Activated CD4-positive, alpha-beta T cell treated with anti-CD3 and anti-CD28 coated beads, Interleukin-2, amount 10 ng/mL, durations not matched to agents 7 days and 5 days (primary cell): ENCODE data around the gene CCS. TPM values are rescaled to one million over a fixed set of nuclear protein-coding genes. Genes with fewer than 3 reads are reported as not detected.
A peak's percentile ranks its signal among the peaks of the same experiment; 100 is the strongest.
"Not testable (repeated sequence)": the region's sequence is repeated elsewhere in the genome, so short reads cannot be mapped to it uniquely, and the experiment has no call there.

Experiments used
- CTCF ChIA-PET: fragments of 350-600 bp; sonication (Branson Sonifier 250); formaldehyde crosslinking; loops from one replicate; lab custom pipeline; 2021; ENCODE audit warnings: antibody characterized with exemption; lab: Charles Lee
- POLR2A ChIA-PET: fragments of 350-600 bp; sonication (Branson Sonifier 250); formaldehyde crosslinking; loops from one replicate; lab custom pipeline; 2021; ENCODE audit warnings: antibody characterized with exemption; lab: Charles Lee
- DNase-seq: peaks from one replicate; pipeline ENCODE4 v3.0.0-alpha.2; 2020
- H3K27ac Mint-ChIP-seq: one replicate; pipeline ENCODE4 v1.8.0; 2021; ENCODE audit warnings: mild to moderate bottlenecking, moderate library complexity, mixed read lengths
- H3K27me3 Mint-ChIP-seq: one replicate; pipeline ENCODE4 v1.8.0; 2021; ENCODE audit warnings: mixed read lengths
- H3K36me3 Mint-ChIP-seq: one replicate; pipeline ENCODE4 v1.8.0; 2021; ENCODE audit warnings: low read depth, mixed read lengths
- H3K4me1 Mint-ChIP-seq: one replicate; pipeline ENCODE4 v1.8.0; 2021; ENCODE audit warnings: mixed read lengths
- H3K4me3 Mint-ChIP-seq: one replicate; pipeline ENCODE4 v1.8.0; 2021; ENCODE audit warnings: mild to moderate bottlenecking, moderate library complexity, mixed read lengths
- H3K9me3 Mint-ChIP-seq: one replicate; pipeline ENCODE4 v1.8.0; 2021; ENCODE audit warnings: mixed read lengths
- total RNA-seq, 2 experiments: library from RNA; stranded (reverse); gene quantifications; one replicate each; pipeline ENCODE4 v1.2.3, GENCODE V29; 2021

Gene CCS, protein sequence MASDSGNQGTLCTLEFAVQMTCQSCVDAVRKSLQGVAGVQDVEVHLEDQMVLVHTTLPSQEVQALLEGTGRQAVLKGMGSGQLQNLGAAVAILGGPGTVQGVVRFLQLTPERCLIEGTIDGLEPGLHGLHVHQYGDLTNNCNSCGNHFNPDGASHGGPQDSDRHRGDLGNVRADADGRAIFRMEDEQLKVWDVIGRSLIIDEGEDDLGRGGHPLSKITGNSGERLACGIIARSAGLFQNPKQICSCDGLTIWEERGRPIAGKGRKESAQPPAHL
- 10 to 100 TPM; 28.8 to 32.6 TPM for total RNA-seq

DNA sequence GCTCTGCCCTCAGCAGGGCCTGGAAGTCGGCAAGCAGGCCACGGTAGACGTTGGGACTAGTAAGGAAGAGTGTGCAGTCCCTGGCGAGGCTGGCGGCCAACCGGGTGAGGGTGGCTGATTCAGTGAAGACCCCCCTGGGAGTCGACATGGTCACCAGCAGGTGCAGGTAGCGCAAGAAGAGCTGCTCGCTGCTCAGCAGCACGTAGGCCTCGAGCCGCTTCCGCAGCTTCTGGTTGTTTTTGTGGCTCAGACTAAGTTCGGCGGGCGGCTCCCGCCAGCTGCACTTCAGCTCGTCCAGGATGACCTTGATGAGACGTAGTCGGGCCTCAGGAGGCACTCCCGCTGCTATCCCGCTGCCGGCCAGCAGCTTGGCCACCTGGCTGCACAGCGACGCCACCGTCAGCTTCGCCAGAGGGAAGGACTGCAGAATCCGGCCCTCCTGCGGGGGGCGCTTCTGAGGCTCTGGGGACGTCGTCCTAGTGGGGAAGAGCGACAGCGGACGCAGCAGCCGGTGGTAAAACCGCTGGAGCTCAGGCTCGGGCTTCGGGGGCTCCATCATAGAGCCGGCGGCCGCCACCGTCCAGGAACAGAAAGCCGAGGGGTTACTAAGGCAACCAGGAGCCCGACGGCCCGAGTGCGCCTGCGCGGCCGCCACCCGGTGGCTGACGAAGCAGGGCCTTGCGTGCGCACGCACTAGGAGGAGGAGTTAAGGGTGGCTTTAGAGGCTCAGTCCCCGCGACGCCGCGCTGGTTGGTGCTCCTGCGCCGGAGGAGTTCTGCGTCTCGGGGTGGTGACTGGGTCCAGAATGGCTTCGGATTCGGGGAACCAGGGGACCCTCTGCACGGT is at the start of gene CCS, which contains the start of gene CCDC87:
CCS (plus strand) TSS at position 729 of the 846 bp plus-strand sequence; CDS start at position 806, 77 bp downstream.
CCDC87 (minus strand) TSS at position 607 of the 846 bp plus-strand sequence; CDS start at position 559, 48 bp downstream.
- ChIA-PET POLR2A (no interaction called here), CTCF (interaction anchor here (0.6 to 2.3 kb wide), 11 partner anchors 12 to 827 kb away, joined by 3 to 12 read pairs (median 5); no protein-coding TSS in a partner anchor)
- Mint-ChIP-seq H3K4me3 (peak within 1 kb of the TSS; percentile 98), H3K27me3 (no peaks in the 10 kb centered on the region), H3K27ac (peak within 1 kb of the TSS; percentile 95), H3K4me1 (peaks cover 34% of the 10 kb centered on the region), H3K36me3 (peaks cover 2% of the 10 kb centered on the region), H3K9me3 (no peaks in the 10 kb centered on the region)
- peak; percentile 99 for DNase-seq

DNA sequence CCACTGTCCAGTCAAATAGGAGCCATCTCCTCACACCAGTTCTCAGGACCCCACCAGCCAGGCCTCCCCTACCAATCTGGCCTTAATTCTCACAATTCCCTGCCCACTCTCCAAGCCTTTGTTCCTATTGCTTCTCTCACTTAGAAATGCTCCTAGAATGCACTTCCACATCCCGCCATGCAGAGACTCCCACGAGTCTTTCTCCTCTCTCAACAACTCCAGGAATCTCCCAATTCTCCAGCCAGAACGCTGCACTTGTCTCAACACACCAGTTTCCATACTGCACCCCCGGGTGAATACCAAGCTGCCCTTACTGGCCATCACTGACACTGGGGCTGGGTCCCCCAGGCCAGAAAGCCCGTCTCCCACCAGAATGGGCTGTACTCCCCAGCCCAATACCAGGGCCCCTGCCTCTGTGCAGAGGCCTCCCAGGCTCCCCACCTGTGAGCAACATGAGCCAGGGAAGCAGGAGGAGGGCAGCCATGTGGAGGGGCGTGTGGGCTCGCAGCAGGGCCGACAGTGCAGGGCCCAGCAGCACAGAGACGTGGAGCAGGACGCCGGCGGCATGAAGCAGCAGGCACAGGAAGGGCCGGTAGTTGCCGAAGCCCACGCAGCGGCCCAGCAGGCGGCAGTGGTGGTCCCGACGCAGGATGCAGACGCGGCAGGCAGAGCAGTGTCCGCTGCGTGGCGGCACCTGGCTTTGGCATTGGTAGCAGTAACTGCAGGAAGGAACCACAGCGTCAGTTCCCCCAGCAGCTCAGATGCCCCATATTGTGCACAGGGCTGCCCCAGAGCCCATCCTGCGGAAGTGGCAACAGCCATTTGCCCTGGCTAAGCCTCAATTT is 49.5 kb upstream of the CCS start:
- CTCF ChIA-PET = interaction anchor here (1.1 kb wide), 1 partner anchor 124 kb away, joined by 3 read pairs; no protein-coding TSS in a partner anchor
- peak; percentile 69 for DNase-seq
- Mint-ChIP-seq H3K4me3 (peak overlapping the region; percentile 54), H3K9me3 (no peaks in the 10 kb centered on the region), H3K4me1 (peaks cover 27% of the 10 kb centered on the region), H3K27me3 (peaks cover 4% of the 10 kb centered on the region), H3K27ac (peak overlapping the region; percentile 84), H3K36me3 (peaks cover 9% of the 10 kb centered on the region)
- POLR2A ChIA-PET = no interaction called here

DNA sequence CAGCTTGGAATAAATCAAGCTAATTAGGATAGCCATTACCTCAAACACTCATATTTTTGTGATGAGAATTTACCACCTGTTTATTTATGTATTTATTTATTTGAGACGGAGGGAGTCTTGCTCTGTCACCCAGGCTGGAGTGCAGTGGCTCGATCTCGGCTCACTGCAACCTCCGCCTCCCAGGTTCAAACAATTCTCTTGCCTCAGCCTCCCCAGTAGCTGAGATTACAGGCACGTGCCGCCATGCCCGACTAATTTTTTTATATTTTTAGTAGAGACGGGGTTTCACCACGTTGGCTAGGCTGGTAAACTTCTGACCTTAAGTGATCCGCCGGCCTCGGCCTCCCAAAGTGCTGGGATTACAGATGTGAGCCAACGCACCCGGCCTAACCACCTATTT is 48.0 kb upstream of the CCS start:
- peaks cover 14% of the 10 kb centered on the region for H3K27me3 Mint-ChIP-seq
- H3K9me3 Mint-ChIP-seq, H3K36me3 Mint-ChIP-seq, POLR2A ChIA-PET, DNase-seq: not testable (repeated sequence)
- H3K4me1 Mint-ChIP-seq = peaks cover 27% of the 10 kb centered on the region
- H3K4me3 Mint-ChIP-seq = peak overlapping the region; percentile 85
- H3K27ac Mint-ChIP-seq = peak overlapping the region; percentile 88
- CTCF ChIA-PET = interaction anchor here (0.9 to 1.3 kb wide), 2 partner anchors 9 to 13 kb away, joined by 3 read pairs; no protein-coding TSS in a partner anchor

DNA sequence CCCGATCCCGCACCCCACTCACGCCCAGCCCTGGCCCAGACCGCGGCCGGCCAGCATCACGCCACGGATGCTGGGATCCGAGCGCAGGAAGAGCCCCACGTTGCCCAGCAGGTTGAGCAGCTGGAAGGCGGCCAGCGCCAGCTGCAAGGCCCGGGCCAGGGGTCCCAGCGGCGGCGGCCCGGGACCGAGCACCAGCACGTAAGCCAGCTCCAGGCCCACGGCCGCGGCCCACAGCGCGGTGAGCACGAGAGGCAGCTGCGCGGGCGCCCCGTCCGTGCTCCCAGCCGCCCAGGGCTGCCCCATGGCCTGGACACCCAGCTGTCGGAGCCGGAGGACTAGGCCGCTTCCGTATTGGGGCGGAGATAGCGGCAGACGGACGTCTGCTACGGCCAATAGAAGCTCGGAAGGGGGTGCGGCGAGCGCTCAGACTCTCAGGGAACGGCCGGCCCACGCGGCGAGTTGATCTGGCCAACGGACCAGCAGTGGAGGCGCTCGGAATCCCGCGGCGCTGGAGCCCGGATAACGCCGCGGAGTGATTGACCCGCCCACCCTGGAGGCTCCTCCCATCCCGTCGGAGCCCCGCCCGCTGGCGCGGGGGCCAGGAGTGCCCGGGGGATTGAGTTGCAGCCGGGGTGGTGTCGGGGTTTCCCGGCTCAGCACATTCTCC is 47.2 kb upstream of the CCS start, which contains the start of gene ZDHHC24:
ZDHHC24 (minus strand) TSS at position 348 of the 667 bp plus-strand sequence; CDS start at position 303, 45 bp downstream.
- Mint-ChIP-seq H3K4me3 (peak within 1 kb of the TSS; percentile 85), H3K36me3 (peaks cover 9% of the 10 kb centered on the region), H3K27ac (peak within 1 kb of the TSS; percentile 88), H3K9me3 (no peaks in the 10 kb centered on the region), H3K4me1 (peaks cover 27% of the 10 kb centered on the region), H3K27me3 (peaks cover 15% of the 10 kb centered on the region)
- CTCF ChIA-PET = interaction anchor here (0.5 to 2.1 kb wide), 7 partner anchors 9 to 248 kb away, joined by 3 to 11 read pairs (median 3); partner anchors contain the start of gene RBM4B
- DNase-seq = peak; percentile 85
- POLR2A ChIA-PET = interaction anchor here (0.6 to 1.1 kb wide), 3 partner anchors 11 to 1039 kb away, joined by 3 to 5 read pairs (median 4); no protein-coding TSS in a partner anchor

DNA sequence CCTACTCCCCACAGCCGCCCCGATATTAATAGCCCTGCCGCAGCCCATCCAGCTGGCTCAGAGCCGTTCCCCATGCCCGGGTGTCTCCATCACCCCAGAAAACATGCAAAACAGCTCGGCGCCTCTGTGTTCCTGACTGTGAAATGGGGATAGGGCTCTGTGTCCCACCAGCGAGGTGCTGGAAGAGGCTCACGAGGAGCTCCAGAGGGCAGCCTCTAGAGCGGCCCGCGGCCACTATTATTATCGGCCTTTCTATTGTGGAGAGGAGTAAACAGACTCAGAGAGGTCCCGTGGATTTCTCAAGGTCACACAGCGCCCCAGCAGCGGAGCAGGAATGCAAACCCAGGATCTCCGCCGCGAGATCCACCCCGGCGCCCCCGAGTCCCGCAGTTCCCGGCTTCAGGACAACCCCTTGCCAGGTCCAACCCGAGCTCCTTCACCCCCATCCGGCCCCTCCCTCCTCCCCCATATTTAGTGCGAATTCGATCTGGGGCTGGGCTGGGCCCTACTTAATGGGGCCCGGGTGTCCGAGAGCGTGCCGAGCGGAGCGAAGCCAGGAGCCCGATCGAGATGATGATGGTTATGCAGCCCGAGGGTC is 46.5 kb upstream of the CCS start, which contains the start of gene ACTN3:
ACTN3 (plus strand) TSS at position 536 of the 598 bp plus-strand sequence; CDS start at position 571, 35 bp downstream.
- peak within 1 kb of the TSS; percentile 77 for H3K4me3 Mint-ChIP-seq
- peak; percentile 29 for DNase-seq
- peak within 1 kb of the TSS; percentile 82 for H3K27ac Mint-ChIP-seq
- ChIA-PET POLR2A (interaction anchor here (0.6 to 1.1 kb wide), 2 partner anchors 12 to 43 kb away, joined by 4 to 5 read pairs; no protein-coding TSS in a partner anchor), CTCF (interaction anchor here (0.5 to 2.1 kb wide), 8 partner anchors 9 to 249 kb away, joined by 3 to 11 read pairs (median 3); partner anchors contain the start of gene RBM4B)
- H3K27me3 Mint-ChIP-seq = peaks cover 15% of the 10 kb centered on the region
- no peaks in the 10 kb centered on the region for H3K9me3 Mint-ChIP-seq
- peaks cover 27% of the 10 kb centered on the region for H3K4me1 Mint-ChIP-seq
- peaks cover 9% of the 10 kb centered on the region for H3K36me3 Mint-ChIP-seq

DNA sequence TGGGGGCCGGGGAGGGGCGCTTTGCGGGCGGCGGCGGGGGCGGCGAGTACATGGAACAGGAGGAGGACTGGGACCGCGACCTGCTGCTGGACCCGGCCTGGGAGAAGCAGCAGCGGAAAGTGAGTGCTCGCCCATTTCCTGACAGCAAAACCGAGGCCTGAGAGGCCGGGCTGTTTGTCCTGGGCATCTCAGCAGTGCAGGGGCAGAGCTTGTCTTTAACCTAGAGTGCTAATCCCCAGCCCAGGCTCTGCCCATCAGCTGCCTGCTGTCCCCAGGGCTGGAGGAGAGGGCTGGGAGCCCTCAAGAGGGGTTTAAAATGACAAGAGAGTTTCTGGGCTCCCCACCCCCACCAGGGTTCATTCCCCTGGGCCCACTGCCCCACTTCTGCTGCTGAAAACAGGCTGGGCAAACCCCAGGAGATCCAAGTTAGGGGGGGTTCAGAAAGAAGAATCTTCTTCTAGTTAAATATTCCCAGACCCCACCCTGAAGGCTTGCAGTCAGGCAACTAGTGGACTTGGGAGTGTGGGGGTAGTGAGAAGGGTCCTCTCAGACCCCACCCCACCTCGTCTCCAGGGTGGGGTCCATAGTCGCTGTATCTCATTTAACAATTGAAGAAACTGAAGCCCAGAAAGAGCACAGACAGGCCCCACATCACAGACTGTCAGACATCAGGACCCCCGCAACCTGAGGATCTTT is 45.9 kb upstream of the CCS start:
- no peak for DNase-seq
- ChIA-PET POLR2A (interaction anchor here (1.1 kb wide), 1 partner anchor 12 kb away, joined by 4 read pairs; no protein-coding TSS in a partner anchor), CTCF (interaction anchor here (0.9 to 2.1 kb wide), 5 partner anchors 8 to 132 kb away, joined by 3 to 11 read pairs (median 3); no protein-coding TSS in a partner anchor)
- no peaks in the 10 kb centered on the region for H3K9me3 Mint-ChIP-seq
- H3K4me1 Mint-ChIP-seq = peaks cover 27% of the 10 kb centered on the region
- H3K27ac Mint-ChIP-seq = no peak overlapping the region
- H3K4me3 Mint-ChIP-seq = peak overlapping the region; percentile 77
- H3K27me3 Mint-ChIP-seq = peaks cover 15% of the 10 kb centered on the region
- peaks cover 4% of the 10 kb centered on the region for H3K36me3 Mint-ChIP-seq

DNA sequence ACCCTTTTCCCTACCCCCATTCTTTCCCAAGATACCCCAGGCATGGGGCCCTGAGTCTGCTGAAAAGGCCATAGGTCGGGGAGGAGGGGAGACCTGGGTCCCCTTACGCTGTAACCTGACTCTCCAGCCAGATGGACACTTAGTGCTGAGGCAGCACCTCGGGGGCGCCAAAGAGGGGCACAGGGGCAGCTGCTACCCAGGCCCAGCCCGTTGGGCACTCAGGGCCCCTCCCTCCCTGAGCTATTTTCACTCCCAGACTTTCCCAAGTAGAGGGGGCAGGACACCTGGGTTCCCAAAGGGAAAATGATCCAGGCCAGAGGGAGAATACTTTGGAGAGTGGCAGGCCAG is 45.3 kb upstream of the CCS start:
- Mint-ChIP-seq H3K27me3 (peaks cover 15% of the 10 kb centered on the region), H3K9me3 (no peaks in the 10 kb centered on the region), H3K27ac (no peak overlapping the region), H3K4me1 (peaks cover 24% of the 10 kb centered on the region), H3K36me3 (peaks cover 4% of the 10 kb centered on the region), H3K4me3 (peak overlapping the region; percentile 0)
- POLR2A ChIA-PET = no interaction called here
- no peak for DNase-seq
- CTCF ChIA-PET = interaction anchor here (1.0 to 2.1 kb wide), 2 partner anchors 8 to 131 kb away, joined by 3 to 11 read pairs; no protein-coding TSS in a partner anchor

DNA sequence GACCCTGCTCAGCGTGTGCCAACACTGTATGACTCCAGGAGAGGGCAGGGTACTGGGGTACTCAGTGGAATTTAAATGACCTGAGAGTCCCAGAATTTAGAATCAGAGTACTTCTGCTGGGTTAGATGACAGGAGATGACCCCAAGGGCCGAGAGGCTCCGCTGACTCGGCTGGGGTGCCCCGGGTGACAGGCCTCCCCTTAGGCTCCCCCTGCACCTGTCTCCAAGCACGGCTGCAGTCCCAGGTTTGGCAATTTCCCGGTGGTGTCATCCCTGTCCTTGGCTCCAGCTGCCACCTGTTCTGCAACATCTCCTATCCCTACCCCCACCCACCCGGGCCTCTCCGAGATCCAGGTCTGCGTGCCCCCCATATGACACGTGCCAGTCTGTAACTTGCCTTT is 44.9 kb upstream of the CCS start:
- no peak for DNase-seq
- Mint-ChIP-seq H3K9me3 (no peaks in the 10 kb centered on the region), H3K27me3 (peaks cover 15% of the 10 kb centered on the region), H3K4me3 (no peak overlapping the region), H3K36me3 (peaks cover 4% of the 10 kb centered on the region), H3K27ac (no peak overlapping the region), H3K4me1 (peaks cover 21% of the 10 kb centered on the region)
- ChIA-PET CTCF (no interaction called here), POLR2A (no interaction called here)

DNA sequence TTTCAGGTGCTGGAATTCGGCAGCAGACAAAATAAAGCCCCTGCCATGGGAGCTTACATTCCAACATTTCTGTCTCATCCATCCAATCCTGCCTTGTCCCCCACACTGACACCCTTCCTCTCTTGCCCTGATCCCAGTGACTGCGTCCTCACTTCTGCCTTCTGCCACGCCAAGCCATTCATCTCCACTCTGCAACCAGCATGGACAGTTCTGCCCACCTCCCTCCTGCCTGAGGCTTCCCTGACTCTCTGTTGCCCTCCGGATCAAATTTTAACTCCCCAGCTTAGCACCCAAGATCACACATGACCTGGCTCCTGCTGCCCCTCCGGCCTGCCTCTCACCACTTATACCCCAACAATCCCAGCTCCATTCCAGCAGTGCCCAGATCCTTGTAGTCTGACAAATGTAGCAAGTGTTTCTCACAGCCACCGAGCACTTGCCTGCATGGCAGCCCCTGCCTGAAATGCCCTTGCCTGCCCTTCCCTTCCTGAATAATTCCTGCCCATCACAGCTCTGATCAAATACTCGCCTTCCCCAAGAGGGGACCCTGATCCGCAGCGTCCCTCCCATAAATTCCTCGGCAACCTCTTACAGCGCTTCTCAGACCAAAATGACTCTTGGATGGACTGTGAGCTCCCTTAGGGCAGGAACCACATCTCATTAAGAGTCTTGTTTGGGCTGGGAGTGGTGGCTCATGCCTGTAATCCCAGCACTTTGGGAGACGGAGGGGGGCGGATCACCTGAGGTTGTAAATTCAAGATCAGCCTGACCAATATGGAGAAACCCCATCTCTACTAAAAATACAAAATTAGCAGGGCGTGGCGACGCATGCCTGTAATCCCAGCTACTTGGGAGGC is 44.0 kb upstream of the CCS start:
- ChIA-PET CTCF (no interaction called here), POLR2A (no interaction called here)
- no peak for DNase-seq
- Mint-ChIP-seq H3K4me3 (no peak overlapping the region), H3K27me3 (peaks cover 15% of the 10 kb centered on the region), H3K27ac (no peak overlapping the region), H3K9me3 (no peaks in the 10 kb centered on the region), H3K4me1 (peaks cover 12% of the 10 kb centered on the region), H3K36me3 (no peaks in the 10 kb centered on the region)

DNA sequence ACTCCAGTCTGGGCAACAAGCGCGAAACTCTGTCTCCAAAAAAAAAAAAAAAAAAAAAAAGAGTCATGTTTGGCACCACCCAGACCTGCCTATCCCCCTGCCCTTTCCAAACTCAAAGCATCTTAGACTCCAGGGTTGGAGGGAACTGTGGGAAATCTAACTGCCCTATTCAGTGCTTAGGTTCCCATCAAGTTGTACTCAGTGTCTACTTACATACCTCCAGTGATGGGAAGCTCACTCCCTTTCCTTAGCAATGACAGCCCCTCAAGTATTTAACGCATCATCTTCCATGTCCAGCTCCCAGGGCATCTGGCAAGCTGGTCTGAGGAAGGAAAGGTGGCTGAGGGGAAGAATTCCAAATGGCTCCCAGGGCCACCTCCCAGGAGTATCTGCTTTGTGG is 43.3 kb upstream of the CCS start:
- ChIA-PET CTCF (no interaction called here), POLR2A (no interaction called here)
- H3K36me3 Mint-ChIP-seq = no peaks in the 10 kb centered on the region
- no peak for DNase-seq
- H3K27me3 Mint-ChIP-seq = peaks cover 15% of the 10 kb centered on the region
- H3K4me3 Mint-ChIP-seq = no peak overlapping the region
- H3K4me1 Mint-ChIP-seq = peaks cover 7% of the 10 kb centered on the region
- H3K9me3 Mint-ChIP-seq = no peaks in the 10 kb centered on the region
- no peak overlapping the region for H3K27ac Mint-ChIP-seq
